Suprapubic skin (tissue), 4 donors: ENCODE measurements around the gene BAIAP3.

Experiments
- EP300 ChIP-seq: sonication (generic); formaldehyde crosslinking; IDR thresholded peaks from one replicate; pipeline ENCODE4 v1.6.1; 2017; ENCODE audit warnings: antibody characterized with exemption
- POLR2AphosphoS5 ChIP-seq, 3 donors: sonication (generic); formaldehyde crosslinking; IDR thresholded peaks; one replicate each; pipeline ENCODE4 v1.6.1; 2017; ENCODE audit warnings: antibody characterized with exemption in 3 of 3

- TF ChIP-seq EP300 (no peak), POLR2AphosphoS5 (IDR thresholded peaks at IDR 0.05) (no peak)
Measured at GRCh38 chr16:1337486-1337885, 4.0 kb downstream of the BAIAP3 start.
